ENCODE data around the gene MDN1. TPM values are rescaled to one million over a fixed set of nuclear protein-coding genes. Genes with fewer than 3 reads are reported as not detected.
A peak's percentile ranks its signal among the peaks of the same experiment; 100 is the strongest.

Gene MDN1
- polyA plus RNA-seq, 2 of the 4 experiments (the other 2 are of a cell fraction), result 6.4 to 20.5 TPM

DNA sequence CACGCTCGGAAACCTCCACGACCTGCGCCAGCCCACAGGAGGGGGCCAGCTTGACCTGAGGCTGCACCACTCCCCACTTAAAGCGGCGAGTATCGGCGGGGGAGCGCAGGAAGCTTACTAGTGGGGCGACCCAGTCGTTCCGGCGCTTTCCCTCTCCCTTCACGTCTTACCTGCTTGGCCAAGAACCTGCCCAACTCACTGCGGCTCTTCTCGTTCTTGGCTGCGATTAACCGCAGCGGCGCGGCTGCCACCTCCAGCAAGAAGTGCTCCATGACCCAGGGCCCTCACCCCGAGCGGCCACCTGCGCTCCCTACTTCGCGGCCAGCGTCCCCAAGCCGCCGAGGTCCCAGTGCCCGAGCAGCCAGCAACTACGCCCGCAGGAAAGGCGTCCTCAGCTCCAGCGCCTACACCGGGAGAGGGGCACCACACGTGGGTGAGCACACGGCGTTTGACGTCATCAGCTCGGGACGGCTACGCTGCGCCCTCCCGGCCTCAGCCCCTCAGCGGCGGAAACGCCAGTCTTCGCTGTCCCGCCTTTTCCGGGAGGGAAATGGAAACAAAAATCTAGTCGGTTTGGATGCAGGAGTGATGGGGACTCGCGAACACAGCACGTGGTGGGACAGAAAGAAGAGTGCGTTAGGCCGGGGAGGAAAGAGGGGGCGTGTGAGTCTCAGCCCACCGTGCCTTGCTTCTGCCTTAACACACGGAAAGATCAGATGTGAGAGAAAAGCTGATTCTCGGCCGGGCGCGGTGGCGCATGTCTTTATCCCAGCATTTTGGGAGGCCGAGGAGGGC is at the start of gene MDN1 (continued):
- TF ChIP-seq, protein P1, sequence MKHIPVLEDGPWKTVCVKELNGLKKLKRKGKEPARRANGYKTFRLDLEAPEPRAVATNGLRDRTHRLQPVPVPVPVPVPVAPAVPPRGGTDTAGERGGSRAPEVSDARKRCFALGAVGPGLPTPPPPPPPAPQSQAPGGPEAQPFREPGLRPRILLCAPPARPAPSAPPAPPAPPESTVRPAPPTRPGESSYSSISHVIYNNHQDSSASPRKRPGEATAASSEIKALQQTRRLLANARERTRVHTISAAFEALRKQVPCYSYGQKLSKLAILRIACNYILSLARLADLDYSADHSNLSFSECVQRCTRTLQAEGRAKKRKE (CRISPR knock-in tag; IDR thresholded peaks at IDR 0.05; ENCODE audit: low read depth), result no peak

DNA sequence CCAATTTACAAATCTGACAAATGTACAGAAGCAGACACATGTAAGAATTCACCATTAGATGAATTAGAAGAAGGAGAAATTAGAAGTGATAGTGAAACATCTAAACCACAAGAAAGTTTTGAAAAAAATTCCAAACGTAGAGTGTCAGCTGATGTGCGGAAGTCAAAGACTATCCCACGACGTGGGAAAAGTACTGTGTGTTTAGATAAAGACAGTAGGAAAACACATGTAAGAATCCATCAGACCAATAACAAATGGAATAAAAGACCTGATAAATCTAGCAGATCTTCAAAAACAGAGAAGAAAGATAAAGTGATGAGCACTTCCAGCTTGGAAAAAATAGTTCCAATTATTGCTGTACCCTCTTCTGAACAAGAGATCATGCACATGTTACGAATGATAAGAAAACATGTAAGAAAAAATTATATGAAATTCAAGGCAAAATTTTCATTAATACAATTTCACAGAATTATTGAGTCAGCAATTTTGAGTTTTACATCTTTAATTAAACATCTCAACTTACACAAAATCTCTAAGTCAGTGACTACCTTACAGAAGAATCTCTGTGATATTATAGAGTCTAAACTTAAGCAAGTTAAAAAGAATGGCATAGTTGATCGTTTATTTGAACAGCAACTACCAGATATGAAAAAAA is 46.6 kb upstream of the MDN1 start:
- WGBS (ENCODE audit: missing lambda C conversion rate), result 90% methylated on average over 6 of the region's 6 CpGs
- no peak overlapping the region for H3K27ac ChIP-seq
- ATAC-seq (no peak), DNase-seq (ENCODE audit: low read depth in 1 of 2, low spot score in 1 of 2) (no peak), FAIRE-seq (no peak)
- ChIA-PET POLR2A (no interaction called here), CTCF (no interaction called here)
- H3K4me1 ChIP-seq, result no peaks in the 10 kb centered on the region
- TF ChIP-seq MAFK (IDR thresholded peaks at IDR 0.05; ENCODE audit: partially characterized antibody), result peak; percentile 87
- no peak for TF ChIP-seq POLR2AphosphoS2 (conservative IDR thresholded peaks at IDR 0.05; ENCODE audit: low read length)
- H3K9me3 ChIP-seq, result no peaks in the 10 kb centered on the region
- H3K4me3 ChIP-seq, result no peak overlapping the region
- no peak overlapping the region for H3K4me2 ChIP-seq

DNA sequence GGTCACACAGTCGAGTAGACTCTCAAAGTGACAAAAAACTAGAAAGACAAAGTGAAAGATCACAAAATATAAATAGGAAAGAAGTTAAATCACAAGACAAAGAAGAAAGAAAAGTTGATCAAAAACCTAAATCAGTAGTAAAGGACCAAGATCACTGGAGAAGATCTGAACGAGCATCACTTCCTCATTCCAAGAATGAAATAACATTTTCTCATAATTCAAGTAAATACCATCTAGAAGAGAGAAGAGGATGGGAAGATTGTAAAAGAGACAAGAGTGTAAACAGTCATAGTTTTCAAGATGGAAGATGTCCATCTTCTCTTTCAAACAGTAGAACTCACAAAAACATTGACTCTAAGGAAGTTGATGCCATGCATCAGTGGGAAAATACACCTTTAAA is 43.1 kb upstream of the MDN1 start:
- H3K9me3 ChIP-seq, result no peaks in the 10 kb centered on the region
- no peaks in the 10 kb centered on the region for H3K4me1 ChIP-seq
- no peak overlapping the region for H3K4me3 ChIP-seq
- DNase-seq (ENCODE audit: low read depth in 1 of 2, low spot score in 1 of 2) (no peak), FAIRE-seq (no peak), ATAC-seq (no peak)
- POLR2A ChIA-PET, result no interaction called here
- WGBS (ENCODE audit: missing lambda C conversion rate), result 81% methylated on average over 2 of the region's 2 CpGs
- no peak overlapping the region for H3K4me2 ChIP-seq
- TF ChIP-seq, protein P2, sequence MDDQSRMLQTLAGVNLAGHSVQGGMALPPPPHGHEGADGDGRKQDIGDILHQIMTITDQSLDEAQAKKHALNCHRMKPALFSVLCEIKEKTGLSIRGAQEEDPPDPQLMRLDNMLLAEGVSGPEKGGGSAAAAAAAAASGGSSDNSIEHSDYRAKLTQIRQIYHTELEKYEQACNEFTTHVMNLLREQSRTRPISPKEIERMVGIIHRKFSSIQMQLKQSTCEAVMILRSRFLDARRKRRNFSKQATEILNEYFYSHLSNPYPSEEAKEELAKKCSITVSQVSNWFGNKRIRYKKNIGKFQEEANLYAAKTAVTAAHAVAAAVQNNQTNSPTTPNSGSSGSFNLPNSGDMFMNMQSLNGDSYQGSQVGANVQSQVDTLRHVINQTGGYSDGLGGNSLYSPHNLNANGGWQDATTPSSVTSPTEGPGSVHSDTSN (IDR thresholded peaks at IDR 0.05), result no peak
- TF ChIP-seq GATA3 (IDR thresholded peaks at IDR 0.05; ENCODE audit: borderline replicate concordance) (no peak), JUN (IDR thresholded peaks at IDR 0.05) (no peak), RFX5 (IDR thresholded peaks at IDR 0.05) (no peak), NPAS2 (CRISPR knock-in tag; IDR thresholded peaks at IDR 0.05; ENCODE audit: borderline replicate concordance) (no peak), FOSB (CRISPR knock-in tag; IDR thresholded peaks at IDR 0.05) (no peak), RNF2 (IDR thresholded peaks at IDR 0.05; ENCODE audit: borderline replicate concordance, low read depth) (no peak), EHF (CRISPR knock-in tag; IDR thresholded peaks at IDR 0.05) (no peak), FOXS1 (CRISPR knock-in tag; IDR thresholded peaks at IDR 0.05) (no peak), HOXB13 (CRISPR knock-in tag; IDR thresholded peaks at IDR 0.05; ENCODE audit: low read depth) (no peak), KDM5A (IDR thresholded peaks at IDR 0.05) (no peak), PHF8 (IDR thresholded peaks at IDR 0.05; ENCODE audit: borderline replicate concordance, low read depth) (no peak), HOXB5 (CRISPR knock-in tag; IDR thresholded peaks at IDR 0.05) (no peak)
- TF ChIP-seq, protein P3, sequence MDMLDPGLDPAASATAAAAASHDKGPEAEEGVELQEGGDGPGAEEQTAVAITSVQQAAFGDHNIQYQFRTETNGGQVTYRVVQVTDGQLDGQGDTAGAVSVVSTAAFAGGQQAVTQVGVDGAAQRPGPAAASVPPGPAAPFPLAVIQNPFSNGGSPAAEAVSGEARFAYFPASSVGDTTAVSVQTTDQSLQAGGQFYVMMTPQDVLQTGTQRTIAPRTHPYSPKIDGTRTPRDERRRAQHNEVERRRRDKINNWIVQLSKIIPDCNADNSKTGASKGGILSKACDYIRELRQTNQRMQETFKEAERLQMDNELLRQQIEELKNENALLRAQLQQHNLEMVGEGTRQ (IDR thresholded peaks at IDR 0.05), result no peak
- TF ChIP-seq, protein P4, sequence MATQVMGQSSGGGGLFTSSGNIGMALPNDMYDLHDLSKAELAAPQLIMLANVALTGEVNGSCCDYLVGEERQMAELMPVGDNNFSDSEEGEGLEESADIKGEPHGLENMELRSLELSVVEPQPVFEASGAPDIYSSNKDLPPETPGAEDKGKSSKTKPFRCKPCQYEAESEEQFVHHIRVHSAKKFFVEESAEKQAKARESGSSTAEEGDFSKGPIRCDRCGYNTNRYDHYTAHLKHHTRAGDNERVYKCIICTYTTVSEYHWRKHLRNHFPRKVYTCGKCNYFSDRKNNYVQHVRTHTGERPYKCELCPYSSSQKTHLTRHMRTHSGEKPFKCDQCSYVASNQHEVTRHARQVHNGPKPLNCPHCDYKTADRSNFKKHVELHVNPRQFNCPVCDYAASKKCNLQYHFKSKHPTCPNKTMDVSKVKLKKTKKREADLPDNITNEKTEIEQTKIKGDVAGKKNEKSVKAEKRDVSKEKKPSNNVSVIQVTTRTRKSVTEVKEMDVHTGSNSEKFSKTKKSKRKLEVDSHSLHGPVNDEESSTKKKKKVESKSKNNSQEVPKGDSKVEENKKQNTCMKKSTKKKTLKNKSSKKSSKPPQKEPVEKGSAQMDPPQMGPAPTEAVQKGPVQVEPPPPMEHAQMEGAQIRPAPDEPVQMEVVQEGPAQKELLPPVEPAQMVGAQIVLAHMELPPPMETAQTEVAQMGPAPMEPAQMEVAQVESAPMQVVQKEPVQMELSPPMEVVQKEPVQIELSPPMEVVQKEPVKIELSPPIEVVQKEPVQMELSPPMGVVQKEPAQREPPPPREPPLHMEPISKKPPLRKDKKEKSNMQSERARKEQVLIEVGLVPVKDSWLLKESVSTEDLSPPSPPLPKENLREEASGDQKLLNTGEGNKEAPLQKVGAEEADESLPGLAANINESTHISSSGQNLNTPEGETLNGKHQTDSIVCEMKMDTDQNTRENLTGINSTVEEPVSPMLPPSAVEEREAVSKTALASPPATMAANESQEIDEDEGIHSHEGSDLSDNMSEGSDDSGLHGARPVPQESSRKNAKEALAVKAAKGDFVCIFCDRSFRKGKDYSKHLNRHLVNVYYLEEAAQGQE (IDR thresholded peaks at IDR 0.05), result no peak
- CTCF ChIA-PET, result no interaction called here
- H3K27ac ChIP-seq, result no peak overlapping the region

Data from A549 (cell line).